Measurements from ENCODE around the gene RCBTB1.

RCBTB1 gene

GRCh38 chr13:49627831-49628652 is 42.7 kb upstream of the RCBTB1 start, which contains the start of gene ARL11:
Gene ARL11, plus strand, starts transcription at chr13:49628507. Its CDS starts 1,941 bp downstream, at chr13:49630448.
- no peak for DNase-seq (ENCODE audit: extremely low read depth, low read depth)
- TF ChIP-seq CTCF (IDR thresholded peaks at IDR 0.05; ENCODE audit: low read depth, low read length) = no peak

DNA sequence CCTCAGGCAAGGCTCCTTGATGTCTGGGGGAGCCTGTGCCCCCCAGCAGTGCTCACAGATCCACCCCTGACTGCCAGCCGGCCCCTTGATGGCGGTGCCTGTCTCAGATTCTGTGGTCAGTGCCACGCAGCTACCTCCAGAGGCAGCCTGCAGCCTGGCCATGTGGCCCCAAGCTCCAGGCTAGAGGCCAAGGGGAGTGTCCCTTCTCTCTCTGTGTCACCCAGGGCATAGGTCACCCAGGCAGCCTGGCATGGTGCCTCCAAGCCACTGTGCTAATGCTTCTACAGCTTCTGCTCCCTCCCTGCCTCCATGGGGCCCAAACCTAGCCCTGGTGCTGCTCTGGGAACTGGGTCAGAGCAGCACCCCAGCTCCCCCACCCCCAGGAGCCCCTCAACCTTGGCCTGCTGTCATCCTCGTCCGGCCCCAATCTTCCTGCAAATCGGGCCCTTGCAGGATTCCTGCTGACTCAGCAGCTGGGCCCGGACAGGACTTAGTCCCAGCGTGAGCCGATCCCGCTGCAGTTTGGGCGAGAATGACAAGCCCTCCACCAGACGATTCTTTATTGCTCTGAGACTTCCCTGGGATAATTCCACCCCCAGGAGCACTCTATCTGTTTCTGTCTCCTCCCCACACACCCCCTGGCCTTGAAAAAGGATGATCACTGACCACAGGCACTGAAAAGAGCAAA is 40.2 kb upstream of the RCBTB1 start:
- no peak for TF ChIP-seq CTCF (IDR thresholded peaks at IDR 0.05; ENCODE audit: low read depth, low read length)
- DNase-seq (ENCODE audit: extremely low read depth, low read depth) = no peak

GRCh38 chr13:49624229-49624628 is 38.9 kb upstream of the RCBTB1 start:
- TF ChIP-seq CTCF (IDR thresholded peaks at IDR 0.05; ENCODE audit: low read depth, low read length) = no peak
- no peak for DNase-seq (ENCODE audit: extremely low read depth, low read depth)

GRCh38 chr13:49622174-49622946 is 37.0 kb upstream of the RCBTB1 start:
- DNase-seq (ENCODE audit: extremely low read depth, low read depth) = no peak
- no peak for TF ChIP-seq CTCF (IDR thresholded peaks at IDR 0.05; ENCODE audit: low read depth, low read length)

GRCh38 chr13:49620170-49620621 is 34.8 kb upstream of the RCBTB1 start:
- DNase-seq (ENCODE audit: extremely low read depth, low read depth) = no peak
- TF ChIP-seq CTCF (IDR thresholded peaks at IDR 0.05; ENCODE audit: low read depth, low read length) = no peak

GRCh38 chr13:49616676-49617065 is 31.3 kb upstream of the RCBTB1 start:
- no peak for TF ChIP-seq CTCF (IDR thresholded peaks at IDR 0.05; ENCODE audit: low read depth, low read length)
- DNase-seq (ENCODE audit: extremely low read depth, low read depth) = peak; percentile 12
